ENCODE measurements around the gene MYO6.

Gene MYO6

GRCh38 chr6:75933387-75933975 lies 184.4 kb downstream of the MYO6 start:
- H3K9me3 ChIP-seq (ENCODE audit: insufficient read depth, low read depth, low read length) = no peaks in the 10 kb centered on the region
- no peak overlapping the region for H3K4me3 ChIP-seq (ENCODE audit: low read length)
- peaks cover 5% of the 10 kb centered on the region for H3K4me1 ChIP-seq (ENCODE audit: insufficient read depth, low read length)
- H3K27ac ChIP-seq (ENCODE audit: low read length) = no peak overlapping the region
- peaks cover 28% of the 10 kb centered on the region for H3K27me3 ChIP-seq (ENCODE audit: insufficient read depth, low read length)
- H3K9ac ChIP-seq (ENCODE audit: low read depth, low read length) = no peak overlapping the region
- no peaks in the 10 kb centered on the region for H3K36me3 ChIP-seq (ENCODE audit: insufficient read depth, low read depth, low read length)

- H3K9ac ChIP-seq (ENCODE audit: low read depth, low read length) = no peak overlapping the region; the same call in 1 of the 2 replicates
- peak overlapping the region; percentile 62 for H3K4me3 ChIP-seq (ENCODE audit: low read length)
These were observed 185.8 kb downstream of the MYO6 start for GRCh38 chr6:75934643-75935472.

GRCh38 chr6:75935473-75935793 lies 186.4 kb downstream of the MYO6 start:
- Histone ChIP-seq H3K9me3 (ENCODE audit: insufficient read depth, low read depth, low read length) (no peaks in the 10 kb centered on the region), H3K4me1 (ENCODE audit: insufficient read depth, low read length) (peaks cover 5% of the 10 kb centered on the region), H3K4me3 (ENCODE audit: low read length) (peak overlapping the region; percentile 62), H3K27ac (ENCODE audit: low read length) (no peak overlapping the region), H3K36me3 (ENCODE audit: insufficient read depth, low read depth, low read length) (no peaks in the 10 kb centered on the region), H3K27me3 (ENCODE audit: insufficient read depth, low read length) (peaks cover 28% of the 10 kb centered on the region), H3K9ac (ENCODE audit: low read depth, low read length) (no peak overlapping the region; the same call in 1 of the 2 replicates)

More at GRCh38 chr6:75934643-75935472, 185.8 kb downstream of the MYO6 start:
- H3K27ac ChIP-seq (ENCODE audit: low read length) = no peak overlapping the region
- H3K4me1 ChIP-seq (ENCODE audit: insufficient read depth, low read length) = peaks cover 5% of the 10 kb centered on the region
- H3K9me3 ChIP-seq (ENCODE audit: insufficient read depth, low read depth, low read length) = no peaks in the 10 kb centered on the region
- H3K27me3 ChIP-seq (ENCODE audit: insufficient read depth, low read length) = peaks cover 28% of the 10 kb centered on the region
- H3K36me3 ChIP-seq (ENCODE audit: insufficient read depth, low read depth, low read length) = no peaks in the 10 kb centered on the region

DNA sequence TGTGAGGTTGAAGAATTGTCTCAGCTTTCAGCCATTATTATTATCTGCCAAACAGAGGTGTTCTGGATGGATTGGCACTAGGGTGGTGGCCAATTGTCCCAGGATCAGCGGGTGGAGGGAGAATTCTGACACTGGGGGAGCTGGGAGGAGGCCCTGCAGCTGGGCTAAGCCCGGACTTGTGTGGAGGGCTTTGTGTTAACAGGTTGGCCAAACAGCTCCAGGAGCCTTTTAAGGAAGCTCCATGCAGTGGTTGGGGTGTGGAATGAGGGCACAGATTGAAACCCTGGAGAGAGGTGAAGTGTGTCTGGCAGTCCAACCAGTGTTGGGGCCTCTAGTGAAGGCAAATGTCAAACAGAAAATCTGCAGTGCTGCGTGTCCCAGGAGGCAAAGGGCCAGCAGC lies 187.6 kb downstream of the MYO6 start:
- H3K27ac ChIP-seq (ENCODE audit: low read length) = no peak overlapping the region
- H3K27me3 ChIP-seq (ENCODE audit: insufficient read depth, low read length) = peaks cover 28% of the 10 kb centered on the region
- no peaks in the 10 kb centered on the region for H3K36me3 ChIP-seq (ENCODE audit: insufficient read depth, low read depth, low read length)
- H3K4me1 ChIP-seq (ENCODE audit: insufficient read depth, low read length) = peaks cover 5% of the 10 kb centered on the region
- H3K9ac ChIP-seq (ENCODE audit: low read depth, low read length) = no peak overlapping the region
- H3K4me3 ChIP-seq (ENCODE audit: low read length) = no peak overlapping the region
- H3K9me3 ChIP-seq (ENCODE audit: insufficient read depth, low read depth, low read length) = no peaks in the 10 kb centered on the region

GRCh38 chr6:75937846-75938245 lies 188.8 kb downstream of the MYO6 start:
- peaks cover 28% of the 10 kb centered on the region for H3K27me3 ChIP-seq (ENCODE audit: insufficient read depth, low read length)
- peaks cover 5% of the 10 kb centered on the region for H3K4me1 ChIP-seq (ENCODE audit: insufficient read depth, low read length)
- no peak overlapping the region for H3K27ac ChIP-seq (ENCODE audit: low read length)
- H3K9ac ChIP-seq (ENCODE audit: low read depth, low read length) = no peak overlapping the region
- H3K36me3 ChIP-seq (ENCODE audit: insufficient read depth, low read depth, low read length) = no peaks in the 10 kb centered on the region
- no peak overlapping the region for H3K4me3 ChIP-seq (ENCODE audit: low read length)
- no peaks in the 10 kb centered on the region for H3K9me3 ChIP-seq (ENCODE audit: insufficient read depth, low read depth, low read length)

DNA sequence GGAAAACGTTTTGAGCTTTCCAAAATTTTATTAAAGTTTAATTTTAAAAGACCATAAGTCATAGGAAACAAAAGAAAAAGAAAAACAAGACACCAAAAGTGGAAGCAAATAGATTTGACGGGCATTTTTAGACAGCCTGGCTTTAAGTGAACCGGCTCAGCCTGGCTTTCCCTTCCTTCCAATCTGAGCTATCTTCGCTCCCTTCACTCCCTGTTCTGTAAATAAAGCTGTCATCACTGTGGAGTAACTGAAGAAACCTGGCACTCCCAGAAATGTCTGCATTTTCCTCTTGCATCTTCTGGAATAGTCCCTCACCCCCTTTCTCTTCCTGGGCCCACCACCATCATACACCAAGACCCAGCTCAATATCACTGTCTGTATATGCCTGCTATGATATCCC lies 191.5 kb downstream of the MYO6 start:
- H3K9ac ChIP-seq (ENCODE audit: low read depth, low read length) = no peak overlapping the region
- H3K27me3 ChIP-seq (ENCODE audit: insufficient read depth, low read length) = peaks cover 24% of the 10 kb centered on the region
- H3K9me3 ChIP-seq (ENCODE audit: insufficient read depth, low read depth, low read length) = no peaks in the 10 kb centered on the region
- H3K27ac ChIP-seq (ENCODE audit: low read length) = no peak overlapping the region
- H3K4me1 ChIP-seq (ENCODE audit: insufficient read depth, low read length) = peaks cover 4% of the 10 kb centered on the region
- no peaks in the 10 kb centered on the region for H3K36me3 ChIP-seq (ENCODE audit: insufficient read depth, low read depth, low read length)
- H3K4me3 ChIP-seq (ENCODE audit: low read length) = no peak overlapping the region

DNA sequence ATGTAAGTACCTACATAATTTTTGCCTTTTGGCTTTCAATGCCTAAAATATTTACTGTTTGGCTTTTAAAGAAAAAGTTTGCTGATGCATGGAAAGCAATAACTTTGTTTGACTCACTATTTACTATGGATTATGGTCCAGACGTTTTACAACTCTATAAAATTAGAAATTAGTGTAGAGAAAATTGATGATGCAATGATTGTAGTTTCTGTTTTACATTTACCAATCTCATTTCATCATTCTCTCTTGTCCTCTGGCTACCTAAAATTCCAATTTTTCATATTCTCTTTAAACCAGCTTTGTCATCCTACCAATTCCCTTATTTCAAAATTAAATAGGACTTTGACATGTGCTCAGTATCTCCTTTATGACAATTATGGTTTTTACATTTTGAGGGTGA lies 192.5 kb downstream of the MYO6 start:
- H3K9me3 ChIP-seq (ENCODE audit: insufficient read depth, low read depth, low read length) = no peaks in the 10 kb centered on the region
- H3K4me1 ChIP-seq (ENCODE audit: insufficient read depth, low read length) = peaks cover 5% of the 10 kb centered on the region; the same call in 1 of the 2 replicates
- no peak overlapping the region for H3K9ac ChIP-seq (ENCODE audit: low read depth, low read length)
- peaks cover 15% of the 10 kb centered on the region for H3K27me3 ChIP-seq (ENCODE audit: insufficient read depth, low read length)
- H3K27ac ChIP-seq (ENCODE audit: low read length) = no peak overlapping the region
- H3K36me3 ChIP-seq (ENCODE audit: insufficient read depth, low read depth, low read length) = no peaks in the 10 kb centered on the region
- H3K4me3 ChIP-seq (ENCODE audit: low read length) = no peak overlapping the region

GRCh38 chr6:75943381-75943780 lies 194.3 kb downstream of the MYO6 start:
- no peak overlapping the region for H3K9ac ChIP-seq (ENCODE audit: low read depth, low read length)
- H3K4me1 ChIP-seq (ENCODE audit: insufficient read depth, low read length) = peaks cover 9% of the 10 kb centered on the region; the same call in 1 of the 2 replicates
- H3K4me3 ChIP-seq (ENCODE audit: low read length) = no peak overlapping the region
- H3K9me3 ChIP-seq (ENCODE audit: insufficient read depth, low read depth, low read length) = no peaks in the 10 kb centered on the region
- peaks cover 7% of the 10 kb centered on the region; the same call in 1 of the 2 replicates for H3K27me3 ChIP-seq (ENCODE audit: insufficient read depth, low read length)
- H3K27ac ChIP-seq (ENCODE audit: low read length) = no peak overlapping the region
- no peaks in the 10 kb centered on the region for H3K36me3 ChIP-seq (ENCODE audit: insufficient read depth, low read depth, low read length)

DNA sequence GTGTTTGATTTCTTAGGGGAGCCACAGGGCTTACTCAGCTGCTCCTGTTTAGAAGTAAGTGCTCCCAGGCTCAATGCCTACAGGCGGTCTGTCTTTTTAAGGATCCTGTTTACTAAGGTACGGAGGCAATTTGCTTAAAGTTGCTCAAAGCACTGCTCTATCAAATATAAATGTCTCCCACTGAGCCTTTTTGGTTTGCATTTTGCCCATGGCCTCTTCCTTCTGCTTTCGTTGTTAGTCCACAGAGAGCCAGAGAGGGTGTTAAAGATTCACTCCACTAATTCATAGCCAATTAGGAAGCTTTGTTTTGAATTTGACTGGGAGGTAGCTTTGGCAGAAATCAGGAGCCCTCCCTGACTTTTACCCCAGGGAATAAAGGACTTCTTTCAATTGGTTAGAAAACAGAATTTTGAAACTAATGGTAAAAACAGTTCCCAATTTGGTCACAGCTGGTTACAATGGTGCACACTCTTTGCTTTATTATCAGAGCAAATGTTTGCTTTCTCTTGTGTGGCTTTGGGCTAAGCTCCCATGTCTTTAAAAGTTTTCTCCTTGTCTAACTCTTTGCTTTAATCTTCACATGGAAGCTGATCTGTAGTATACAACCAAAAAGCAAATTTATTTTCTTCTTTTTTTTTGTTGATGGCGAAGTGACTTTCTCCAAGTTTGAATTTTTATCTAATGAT lies 197.2 kb downstream of the MYO6 start:
- Histone ChIP-seq H3K9me3 (ENCODE audit: insufficient read depth, low read depth, low read length) (no peaks in the 10 kb centered on the region), H3K27me3 (ENCODE audit: insufficient read depth, low read length) (peaks cover 7% of the 10 kb centered on the region; the same call in 1 of the 2 replicates), H3K9ac (ENCODE audit: low read depth, low read length) (no peak overlapping the region), H3K4me3 (ENCODE audit: low read length) (peak overlapping the region; percentile 12; the same call in 1 of the 2 replicates), H3K4me1 (ENCODE audit: insufficient read depth, low read length) (peaks cover 9% of the 10 kb centered on the region), H3K27ac (ENCODE audit: low read length) (no peak overlapping the region), H3K36me3 (ENCODE audit: insufficient read depth, low read depth, low read length) (no peaks in the 10 kb centered on the region)

DNA sequence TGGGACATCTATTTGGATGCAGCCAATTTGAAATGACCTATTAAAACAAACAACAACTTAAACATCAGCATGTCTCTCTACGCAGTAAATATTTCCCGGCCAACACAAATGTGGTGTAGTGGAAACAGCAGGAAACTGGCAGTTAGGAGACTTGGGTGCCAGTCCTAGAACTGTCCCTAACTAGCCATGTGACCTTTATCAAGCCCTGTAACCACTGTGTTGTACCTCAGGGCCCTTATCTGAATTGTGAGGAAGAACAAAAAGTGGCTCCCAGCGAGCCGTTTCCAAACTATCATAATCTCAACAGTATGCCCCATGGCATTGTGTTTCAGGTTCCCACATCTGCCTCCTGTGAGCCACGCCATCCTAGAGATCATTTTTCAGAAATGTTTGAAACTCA lies 198.9 kb downstream of the MYO6 start:
- H3K4me3 ChIP-seq (ENCODE audit: low read length) = no peak overlapping the region
- H3K4me1 ChIP-seq (ENCODE audit: insufficient read depth, low read length) = peaks cover 9% of the 10 kb centered on the region
- no peak overlapping the region for H3K27ac ChIP-seq (ENCODE audit: low read length)
- no peaks in the 10 kb centered on the region for H3K36me3 ChIP-seq (ENCODE audit: insufficient read depth, low read depth, low read length)
- H3K9me3 ChIP-seq (ENCODE audit: insufficient read depth, low read depth, low read length) = no peaks in the 10 kb centered on the region
- peaks cover 7% of the 10 kb centered on the region; the same call in 1 of the 2 replicates for H3K27me3 ChIP-seq (ENCODE audit: insufficient read depth, low read length)
- H3K9ac ChIP-seq (ENCODE audit: low read depth, low read length) = no peak overlapping the region

GRCh38 chr6:75952128-75952527 lies 203.1 kb downstream of the MYO6 start:
- Histone ChIP-seq H3K4me1 (ENCODE audit: insufficient read depth, low read length) (no peaks in the 10 kb centered on the region; the same call in 1 of the 2 replicates), H3K4me3 (ENCODE audit: low read length) (no peak overlapping the region), H3K27ac (ENCODE audit: low read length) (no peak overlapping the region), H3K27me3 (ENCODE audit: insufficient read depth, low read length) (no peaks in the 10 kb centered on the region), H3K36me3 (ENCODE audit: insufficient read depth, low read depth, low read length) (no peaks in the 10 kb centered on the region), H3K9me3 (ENCODE audit: insufficient read depth, low read depth, low read length) (no peaks in the 10 kb centered on the region), H3K9ac (ENCODE audit: low read depth, low read length) (no peak overlapping the region)

All from iPS-20b (cell line).